Measurements from ENCODE around the gene FSTL4.

The FSTL4 gene

DNA sequence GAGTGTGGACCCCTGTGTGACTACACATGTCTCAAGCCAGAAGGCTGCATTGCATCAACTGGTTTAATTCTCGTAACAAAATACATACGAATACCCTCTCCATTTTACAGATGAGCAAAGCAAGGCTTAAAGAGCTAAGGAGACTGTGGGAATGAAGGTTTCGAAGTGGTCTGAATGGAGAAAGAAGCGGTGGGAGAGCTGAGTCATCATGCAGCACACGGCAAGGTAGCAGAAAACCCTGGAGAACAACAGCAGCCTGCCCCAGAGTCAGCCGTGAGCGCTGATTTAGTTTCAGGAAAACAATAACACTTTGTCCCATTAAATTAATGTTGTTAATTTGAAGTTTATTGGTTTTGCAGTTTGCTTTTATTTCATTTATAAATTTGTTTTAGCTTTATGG, 336.7 kb downstream of the FSTL4 start:
- no peak for DNase-seq

DNA sequence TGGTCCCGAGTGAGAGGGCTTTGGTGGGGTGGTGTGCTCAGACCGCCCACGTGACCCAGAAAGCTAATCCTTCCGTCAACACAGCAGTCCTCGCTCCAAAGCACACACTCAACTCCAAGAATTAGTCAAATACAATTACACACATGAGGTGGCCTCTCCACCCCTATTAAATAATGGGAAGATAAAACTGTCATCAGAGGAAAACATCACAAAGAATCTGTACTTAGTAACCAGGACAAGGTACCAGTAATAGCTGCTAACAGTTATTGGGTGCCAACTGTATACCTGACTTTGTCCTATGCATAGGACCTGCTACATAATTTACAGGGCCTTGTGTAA, 337.8 kb downstream of the FSTL4 start:
- DNase-seq, result no peak

DNA sequence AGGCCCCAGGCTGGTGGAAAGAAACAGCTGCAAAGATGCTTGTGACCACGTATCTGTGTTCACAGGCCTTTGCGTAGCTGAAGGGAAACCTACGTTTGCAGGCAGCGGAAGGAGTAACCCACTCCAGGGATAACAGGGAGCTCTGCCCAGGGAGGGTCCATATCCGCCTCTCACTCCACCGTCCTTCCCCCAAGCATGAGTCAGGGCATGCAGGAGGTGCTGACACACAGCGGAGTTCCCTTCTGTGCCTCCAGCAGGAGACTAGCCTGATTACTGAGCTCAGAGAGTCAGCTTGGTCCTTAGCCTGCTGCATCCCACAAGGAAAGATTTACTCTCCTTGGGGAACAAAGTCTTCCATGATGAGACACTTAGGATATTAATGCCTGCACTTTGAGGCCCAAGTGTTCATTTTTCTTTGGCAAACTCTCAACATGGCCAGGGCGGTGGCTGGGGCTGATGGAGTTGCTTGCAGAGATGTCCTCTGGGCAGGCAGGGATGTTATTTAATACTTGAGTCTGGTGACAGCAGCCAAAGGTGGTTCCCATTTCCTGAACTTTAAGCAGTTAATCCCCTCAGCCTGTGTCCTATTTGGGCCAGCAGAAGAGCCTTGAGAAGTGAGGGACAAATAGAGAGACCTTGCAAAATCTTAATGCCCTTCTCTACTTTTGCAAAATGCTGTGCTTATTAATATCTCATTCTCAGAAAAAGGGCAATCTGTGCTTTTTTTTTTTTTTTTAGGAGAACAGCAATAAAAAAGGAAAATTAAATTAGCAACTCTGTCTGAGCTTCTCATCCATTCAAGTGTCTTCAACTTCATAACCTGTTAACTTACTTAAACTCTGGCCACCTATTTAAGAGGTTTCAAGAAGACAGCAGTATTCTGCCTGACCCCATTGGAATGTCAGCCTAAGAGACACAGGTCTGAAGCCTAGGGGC, 338.4 kb downstream of the FSTL4 start:
- no peak for DNase-seq

DNA sequence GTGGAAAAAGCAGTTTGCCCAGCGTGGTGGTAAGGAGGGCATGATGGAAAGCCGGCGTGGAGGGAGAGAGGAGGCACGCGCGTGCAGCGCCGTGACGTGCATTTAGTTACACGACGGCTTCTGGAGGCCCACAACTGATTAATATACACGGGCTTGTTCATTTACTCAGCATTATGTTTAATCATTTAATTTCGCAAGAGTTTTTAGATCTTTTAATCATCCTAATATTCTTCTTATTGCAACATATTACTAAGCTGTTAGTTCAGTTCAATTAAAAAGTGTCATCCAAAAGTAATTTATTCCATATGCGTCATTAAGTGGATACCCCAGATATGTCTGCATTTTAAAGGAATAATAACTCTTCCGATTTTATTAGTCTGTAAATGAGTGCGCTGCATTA, 340.0 kb downstream of the FSTL4 start:
- DNase-seq, result no peak

DNA sequence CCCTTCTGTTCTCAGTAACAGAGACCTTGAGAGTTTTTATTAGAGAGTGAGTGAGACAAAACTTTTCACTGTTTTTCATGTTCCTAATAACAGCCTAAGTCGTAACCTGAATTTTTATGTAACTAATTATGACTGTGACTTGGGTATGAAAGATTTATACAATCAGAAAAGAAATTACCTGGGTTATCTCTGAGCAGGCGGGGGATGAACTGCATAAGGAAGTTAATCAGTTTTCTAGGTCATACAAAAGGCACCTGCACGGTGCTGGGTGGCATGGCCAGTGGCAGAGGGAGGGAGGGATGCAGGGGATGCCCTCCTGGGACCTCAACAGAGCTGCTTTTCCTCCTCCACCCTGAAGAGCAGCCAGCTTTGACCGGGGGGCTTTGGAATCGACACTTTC, 340.7 kb downstream of the FSTL4 start:
- no peak for DNase-seq

DNA sequence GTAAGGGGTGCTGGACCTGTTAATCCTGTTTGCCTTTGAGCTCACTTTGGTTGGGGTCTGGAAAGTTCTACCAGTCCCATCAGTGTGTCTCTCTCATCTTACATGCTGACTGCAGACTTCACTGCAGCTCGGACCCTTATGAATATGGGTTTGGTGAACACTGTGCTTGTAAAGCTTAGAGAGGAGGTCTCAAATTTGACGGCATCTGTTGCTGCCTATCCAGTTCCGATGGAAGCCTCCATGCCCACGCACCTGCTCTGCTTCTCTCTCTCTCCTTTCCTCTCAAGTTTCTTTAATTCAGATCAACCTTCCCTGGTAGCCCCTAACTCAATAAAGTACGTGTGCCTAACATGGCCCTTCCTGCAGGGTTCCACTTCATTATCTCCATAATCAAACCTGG, 342.6 kb downstream of the FSTL4 start:
- no peak for DNase-seq

DNA sequence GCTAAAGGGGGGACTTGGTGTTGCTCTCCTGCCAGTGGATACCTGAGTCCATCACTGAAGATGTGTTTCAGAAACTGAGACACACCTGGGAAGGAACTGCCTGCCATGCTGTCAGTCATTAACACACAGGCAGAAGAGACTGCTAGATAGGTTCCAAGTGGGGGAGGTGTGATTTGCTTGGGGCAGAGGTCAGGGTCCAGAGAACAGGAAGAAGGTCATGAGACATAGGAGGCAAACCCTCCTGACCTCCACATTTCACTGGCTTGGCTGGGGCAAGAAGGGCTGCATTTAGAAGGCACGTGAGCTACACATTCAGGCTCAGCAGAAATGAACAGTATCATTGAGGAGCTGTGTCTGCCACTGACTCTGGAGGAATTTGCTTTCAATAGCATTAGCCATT, 344.7 kb downstream of the FSTL4 start:
- DNase-seq, result no peak

DNA sequence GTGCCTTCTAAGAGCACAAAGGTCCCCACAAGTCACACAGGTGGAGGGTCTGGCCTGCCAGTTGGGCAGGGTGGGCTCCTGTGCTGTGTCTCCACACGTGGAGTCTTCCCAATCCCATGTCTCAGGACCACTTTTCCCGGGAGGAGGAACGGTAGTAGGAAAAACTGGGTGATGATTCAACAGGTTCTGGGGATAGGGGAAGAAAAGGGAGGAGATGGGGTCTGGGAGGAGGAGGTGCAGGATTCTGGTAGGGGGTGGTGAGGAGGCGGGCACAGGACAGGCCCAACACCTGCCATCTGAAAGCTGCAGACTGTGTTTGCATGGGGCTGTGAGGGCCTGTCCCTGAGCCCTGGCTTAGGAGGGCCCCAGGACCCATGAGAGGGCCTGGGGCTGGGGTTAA, 345.4 kb downstream of the FSTL4 start:
- no peak for DNase-seq

DNA sequence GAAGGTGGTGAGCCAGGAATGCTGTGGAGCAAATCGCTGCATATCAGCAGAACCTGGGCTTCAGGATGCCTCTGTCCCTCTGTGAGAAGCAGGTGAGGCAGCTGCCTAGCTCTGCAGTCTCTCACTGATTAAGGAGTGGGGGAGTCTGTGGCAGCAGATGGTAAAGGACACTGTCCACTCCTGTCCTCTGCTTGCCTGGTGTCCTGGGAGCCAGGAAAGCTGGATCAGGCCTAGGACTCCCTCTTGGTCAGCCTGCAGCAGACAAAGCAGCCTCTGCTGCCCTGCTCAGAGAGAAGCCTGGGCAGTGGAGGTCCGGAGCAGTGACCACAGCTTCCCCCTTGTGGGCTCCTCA, 345.8 kb downstream of the FSTL4 start:
- DNase-seq, result no peak

DNA sequence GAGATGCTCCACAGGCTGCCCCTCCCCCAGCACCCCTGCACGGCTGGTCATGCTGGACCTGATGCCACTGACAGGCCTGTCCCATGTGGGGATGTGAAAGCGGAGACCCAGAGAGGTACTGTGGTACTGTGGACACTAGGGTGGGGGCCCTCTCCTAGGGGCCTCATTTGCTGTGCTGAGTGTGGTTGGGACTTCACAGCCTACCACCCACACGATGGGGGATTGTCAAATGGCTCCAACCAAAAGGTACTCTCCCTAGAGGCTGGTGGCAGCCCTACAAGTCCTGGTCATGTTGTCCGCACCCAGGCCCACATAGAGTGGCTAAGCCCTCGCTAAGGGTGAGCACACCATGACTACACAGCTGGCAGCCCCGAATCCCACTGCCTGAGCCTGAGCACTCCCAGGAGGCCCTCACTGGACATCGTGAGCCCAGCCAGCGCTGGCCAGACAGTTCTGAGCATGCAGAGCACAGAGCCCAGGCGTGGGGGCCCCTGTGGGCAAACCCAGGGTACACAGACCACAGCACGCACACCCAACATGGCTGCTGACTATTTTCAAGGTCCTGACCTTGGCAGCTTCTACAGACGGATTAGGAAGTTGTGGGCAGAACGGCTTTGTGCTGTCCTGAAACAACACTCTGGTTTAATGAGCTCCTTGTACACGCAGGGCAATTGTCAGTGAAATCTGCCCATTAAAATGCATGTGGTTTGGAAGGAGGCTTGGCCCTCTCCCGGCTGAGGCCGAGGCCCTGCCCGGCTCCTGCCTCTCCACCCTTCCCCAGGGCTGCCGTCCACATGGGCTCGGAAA, 346.4 kb downstream of the FSTL4 start:
- DNase-seq, result no peak

DNA sequence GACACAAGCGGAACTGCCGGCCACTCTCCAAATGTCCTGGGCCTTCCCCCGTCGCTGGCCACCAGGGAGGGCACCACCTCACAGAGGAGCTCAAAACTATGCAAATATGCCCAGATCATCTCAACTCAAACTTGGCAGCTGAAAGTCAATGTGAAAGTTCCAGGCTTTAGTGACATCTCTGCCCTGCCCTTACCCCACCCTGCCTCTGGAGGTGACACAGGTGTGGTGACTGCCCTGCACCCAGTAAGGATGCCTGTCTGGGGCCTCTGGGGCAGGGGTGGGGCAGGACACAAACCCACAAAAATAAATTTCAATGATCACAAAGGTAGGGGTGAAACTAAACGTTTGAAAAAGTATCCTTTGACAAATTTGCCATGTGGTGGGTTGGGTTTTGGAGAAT, 347.1 kb downstream of the FSTL4 start:
- no peak for DNase-seq

DNA sequence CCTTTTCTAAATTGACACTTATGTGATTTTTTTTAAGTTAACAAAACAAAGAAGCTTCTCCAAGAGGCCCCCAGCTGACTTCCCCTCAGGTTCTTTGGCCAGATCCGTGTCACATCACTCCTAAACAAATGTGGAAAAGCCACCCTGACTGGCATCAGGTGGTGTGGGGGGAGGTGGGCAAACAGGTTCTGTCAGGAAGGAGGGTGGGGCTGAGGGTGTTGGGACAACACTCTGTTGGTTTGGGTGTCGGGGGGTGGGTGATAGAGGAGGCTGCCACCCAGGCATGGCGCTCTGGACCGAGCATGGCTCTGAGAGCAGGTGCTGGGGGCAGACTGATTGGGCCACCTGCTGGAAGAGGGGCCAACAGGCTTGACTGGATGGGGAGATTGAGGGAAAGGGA, 349.7 kb downstream of the FSTL4 start:
- DNase-seq, result no peak

DNA sequence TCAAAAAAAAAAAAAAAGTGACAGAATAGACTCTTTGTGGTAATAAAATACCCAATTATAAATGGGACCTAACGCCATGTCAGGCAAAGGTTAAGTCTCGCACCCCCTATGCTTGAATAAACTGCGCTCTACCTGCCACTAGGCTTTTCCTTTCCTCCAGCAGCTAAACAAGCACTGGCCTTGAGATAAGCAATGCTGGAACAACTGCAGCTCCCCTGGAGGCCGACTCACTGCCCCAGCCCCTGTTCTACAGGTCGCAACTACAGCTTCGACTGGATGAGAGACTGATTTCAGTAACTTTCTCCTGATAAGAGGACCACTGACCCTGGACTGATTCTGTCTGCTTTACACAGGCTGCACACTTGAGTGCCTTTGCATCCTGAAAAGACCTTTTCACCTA, 350.3 kb downstream of the FSTL4 start:
- no peak for DNase-seq

DNA sequence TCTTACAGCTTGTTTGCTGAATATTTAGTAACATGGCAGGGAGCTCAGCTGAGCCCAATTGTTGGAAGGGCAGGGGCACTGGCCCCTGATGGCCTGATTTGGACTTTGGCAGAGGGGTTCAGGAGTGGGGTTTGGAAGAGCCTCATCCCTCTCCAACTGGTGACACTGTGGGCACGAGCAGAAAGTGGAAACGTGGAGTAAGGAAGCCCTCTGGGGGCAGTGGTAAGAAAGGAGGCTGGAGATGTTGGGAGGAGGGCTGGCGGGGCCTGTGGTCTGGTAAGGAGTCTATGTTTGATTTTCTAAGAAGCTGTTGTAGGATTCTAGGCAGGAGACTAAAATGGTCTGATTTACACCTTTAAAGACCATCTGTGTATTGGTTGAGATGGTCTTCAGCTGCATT, 351.6 kb downstream of the FSTL4 start:
- DNase-seq, result no peak

DNA sequence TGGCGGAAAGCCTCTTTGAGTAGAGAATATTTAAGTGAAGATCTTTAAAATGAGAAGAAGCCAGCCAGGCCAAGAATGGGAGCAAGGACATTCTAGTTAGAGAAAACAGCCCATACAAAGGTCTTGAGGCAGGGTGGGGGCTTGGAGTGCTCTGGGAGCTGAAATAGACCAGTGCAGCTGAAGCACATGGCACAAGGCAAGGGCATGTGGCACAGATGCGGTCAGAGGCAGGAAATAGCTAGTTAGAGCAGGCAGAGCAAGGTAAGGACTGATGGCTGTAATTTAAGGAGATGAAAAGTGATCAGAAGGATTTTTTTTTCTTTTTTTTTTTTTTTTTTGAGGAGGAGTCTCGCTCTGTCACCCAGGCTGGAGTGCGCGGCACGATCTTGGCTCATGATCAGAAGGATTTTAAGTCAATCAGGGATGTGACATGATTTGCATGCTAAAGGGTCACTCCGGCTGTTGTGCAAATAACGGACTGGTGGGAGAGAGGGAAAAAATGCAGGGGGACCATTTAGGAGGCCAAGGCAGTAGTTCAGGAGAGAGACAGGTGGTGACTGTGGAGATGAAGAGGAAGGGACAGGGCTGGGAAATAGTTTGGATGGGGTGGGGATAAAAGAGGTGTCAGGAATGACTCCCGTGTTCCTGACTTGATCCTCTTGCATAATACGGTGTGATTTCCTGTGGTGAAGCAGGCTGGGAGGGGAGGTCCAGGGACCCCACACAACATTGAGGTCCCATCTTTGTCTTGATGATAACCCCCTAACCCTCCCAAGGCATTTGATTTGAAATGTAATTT, 352.9 kb downstream of the FSTL4 start:
- DNase-seq, result no peak

DNA sequence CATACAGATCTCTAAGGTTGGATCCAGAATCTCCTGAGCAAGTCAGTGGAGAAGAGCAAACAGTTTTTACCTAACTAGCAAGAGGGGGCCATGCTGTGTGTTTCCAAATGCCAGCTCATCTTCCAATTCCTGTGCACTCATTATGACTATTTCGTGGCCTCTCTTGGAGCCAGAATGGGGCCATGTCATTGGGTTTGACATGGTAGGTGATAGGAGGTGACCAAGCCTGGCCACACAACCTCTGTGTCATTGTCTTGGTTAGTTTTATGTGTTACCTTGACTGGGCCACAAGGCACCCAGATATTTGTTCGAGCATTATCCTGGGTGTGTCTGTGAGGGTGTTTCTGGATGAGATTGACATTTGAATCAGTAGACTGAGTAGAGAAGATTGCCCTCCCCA, 354.4 kb downstream of the FSTL4 start:
- no peak for DNase-seq

DNA sequence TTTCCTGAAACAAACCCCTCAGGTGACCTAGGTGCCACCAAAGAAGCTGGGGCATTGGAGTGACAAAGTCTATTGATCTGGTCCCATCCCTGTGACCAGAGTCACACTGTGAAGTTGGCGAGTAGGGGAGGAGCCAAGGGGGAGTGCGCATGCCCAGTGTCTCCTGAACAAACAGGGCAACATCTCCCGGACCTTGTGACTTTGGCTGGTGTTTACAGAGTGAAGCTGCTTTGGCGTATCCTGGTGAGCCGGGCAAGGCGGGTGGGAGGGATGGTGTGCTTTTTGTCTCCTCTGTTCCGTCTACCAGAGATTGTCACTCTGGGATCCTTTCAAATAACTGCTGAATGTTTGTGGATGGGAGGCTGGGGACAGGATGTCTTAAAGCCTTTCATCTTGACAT, 356.1 kb downstream of the FSTL4 start:
- DNase-seq, result no peak

DNA sequence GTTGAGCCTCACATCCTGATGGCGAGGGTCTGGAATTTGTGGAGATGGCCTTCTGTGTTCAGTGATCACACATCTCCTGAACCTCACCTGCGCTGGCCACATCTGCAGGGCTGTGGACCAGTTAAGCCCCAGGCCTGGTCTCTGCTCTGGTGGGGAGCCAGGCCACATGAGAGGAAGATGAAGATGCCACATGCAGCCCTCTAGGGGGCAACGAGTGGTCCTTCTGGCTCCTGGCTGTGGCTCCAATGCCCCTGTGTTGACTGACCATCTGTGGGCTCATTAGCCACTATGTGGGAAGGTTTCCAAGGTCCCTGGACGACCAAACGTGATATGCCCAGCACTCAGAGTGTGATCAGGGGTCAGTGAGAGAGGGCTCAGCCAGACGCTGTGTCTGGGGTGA, 357.5 kb downstream of the FSTL4 start:
- DNase-seq, result no peak

DNA sequence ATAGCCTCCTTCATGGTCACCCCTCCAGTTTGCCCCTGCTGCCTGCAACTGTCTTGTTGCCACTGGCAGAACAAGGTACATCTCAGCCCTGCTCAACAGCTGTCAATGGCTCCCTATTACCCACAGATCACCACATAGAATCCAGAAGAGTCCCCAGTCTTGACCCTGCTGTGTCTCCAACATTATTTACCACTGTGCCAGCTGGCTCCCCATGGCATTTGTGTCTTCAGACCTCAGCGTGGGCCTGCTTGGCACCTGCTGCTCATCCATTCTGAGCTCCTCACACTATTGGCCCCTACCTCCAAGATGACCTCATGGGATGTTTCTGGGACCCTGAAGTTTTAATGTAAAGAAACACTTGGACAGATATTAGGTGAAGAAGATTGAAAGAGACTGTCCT, 358.7 kb downstream of the FSTL4 start:
- no peak for DNase-seq

DNA sequence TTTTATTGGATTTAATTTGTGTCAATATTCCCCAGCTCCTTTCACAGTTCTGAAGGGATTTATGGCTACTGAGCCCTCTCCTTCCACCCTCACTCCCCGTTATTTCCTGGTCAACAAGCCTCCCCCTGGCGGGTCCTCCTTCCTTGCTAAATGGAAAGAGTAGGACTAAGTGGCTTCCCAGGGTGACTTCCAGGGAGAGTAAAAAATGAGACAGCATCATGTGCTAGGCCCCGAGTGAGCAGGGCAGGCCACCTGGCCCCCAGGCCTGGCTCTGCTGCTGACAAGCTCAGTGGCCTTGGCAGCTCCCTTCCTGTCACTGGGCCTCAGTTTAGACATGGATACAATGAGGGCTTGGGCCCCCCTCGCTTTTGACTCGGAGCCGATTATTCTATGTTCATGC, 359.3 kb downstream of the FSTL4 start:
- DNase-seq, result no peak

DNA sequence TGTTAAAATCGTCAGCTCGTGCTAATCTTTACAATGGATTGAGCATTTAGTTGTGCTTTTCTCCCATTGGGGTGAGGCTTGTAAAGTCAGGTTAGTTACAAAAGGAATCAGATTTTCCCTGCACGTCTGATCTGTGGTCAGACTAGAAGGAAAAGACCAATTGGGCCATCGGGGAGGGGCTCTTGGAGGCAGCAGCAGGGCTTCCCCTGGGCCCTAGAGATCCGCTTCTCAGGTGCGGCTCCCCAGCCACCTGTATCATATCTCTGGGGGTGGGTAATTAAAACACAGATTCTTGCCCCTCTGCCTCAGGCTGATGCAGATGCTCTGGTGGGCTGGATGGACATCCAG, 360.2 kb downstream of the FSTL4 start:
- no peak for DNase-seq

DNA sequence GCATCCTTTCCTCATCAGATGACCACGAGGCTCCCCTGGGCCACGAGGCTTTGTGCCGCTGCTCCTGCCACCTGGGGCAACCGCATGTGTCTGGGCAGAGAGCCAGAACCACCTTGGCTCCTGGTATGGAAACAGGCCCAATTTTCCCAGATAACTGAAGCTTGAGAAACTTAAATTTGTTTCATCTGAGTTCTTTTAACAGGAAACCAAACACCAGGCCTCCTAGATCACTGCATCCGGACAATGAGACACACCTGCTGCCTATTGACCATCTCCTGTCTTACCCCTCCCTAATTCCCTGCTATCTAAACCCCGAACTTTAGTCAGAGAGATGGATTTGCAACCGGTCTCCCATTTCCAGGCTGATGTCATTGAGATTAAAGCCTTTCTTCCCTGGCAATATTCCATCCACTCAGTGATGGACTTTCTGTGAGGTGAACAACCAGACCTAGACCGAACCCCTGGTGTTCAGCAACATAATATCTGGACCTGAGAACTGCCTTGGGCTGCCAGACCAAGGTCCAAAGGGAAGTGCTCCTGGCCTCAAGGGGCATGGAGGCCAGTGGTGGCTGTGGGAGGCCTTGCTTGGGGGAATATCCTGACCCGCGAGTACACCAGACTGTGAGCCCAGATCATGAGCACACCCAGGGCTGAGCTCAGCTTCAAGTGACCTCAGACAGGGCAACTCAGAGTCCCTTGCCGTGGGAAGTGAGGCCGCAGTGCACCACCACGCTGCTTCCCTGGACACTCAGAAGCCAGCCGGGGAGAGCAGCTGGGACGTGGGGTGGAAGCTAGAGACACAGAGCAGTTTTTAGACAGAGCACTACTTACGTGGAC, 360.8 kb downstream of the FSTL4 start:
- no peak for DNase-seq

DNA sequence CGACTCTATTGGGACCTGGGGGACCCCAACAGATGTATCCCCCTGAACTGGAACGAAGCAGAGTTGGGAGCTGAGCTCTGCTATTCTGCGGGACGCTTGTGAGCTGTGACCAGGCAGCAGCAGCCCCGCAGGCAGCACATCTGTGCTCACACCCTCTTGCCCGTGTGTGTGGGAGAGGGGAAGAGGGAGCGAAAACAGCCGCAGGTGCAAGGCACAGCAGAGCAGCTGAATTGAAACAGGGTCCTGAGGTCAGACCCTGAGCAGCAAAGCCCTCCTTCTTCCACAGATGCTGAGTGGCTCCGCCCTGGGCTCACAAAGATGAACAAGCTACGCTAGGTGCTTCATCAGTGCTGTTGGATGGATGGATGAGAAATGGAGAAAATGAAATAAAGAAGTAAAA, 361.8 kb downstream of the FSTL4 start:
- DNase-seq, result no peak

All from NCI-H187 treated with DMSO at 0.1 percent for 48 hours (cell line).